Activated CD8-positive, alpha-beta memory T cell treated with anti-CD3 and anti-CD28 coated beads, Interleukin-2, amount 50 U/mL, for 4 hours (primary cell): ENCODE measurements around the gene PKP3.

Source experiments
- DNase-seq: peaks from one replicate; pipeline ENCODE4 v3.0.0-alpha.2; 2020

Gene PKP3

GRCh38 chr11:449889-450808 is 56.1 kb downstream of the PKP3 start, which contains the start of gene PTDSS2:
PTDSS2 (plus strand) TSS chr11:450279; CDS start chr11:450456, 177 bp downstream.
- DNase-seq: peak; percentile 95

GRCh38 chr11:450809-451451 is 56.9 kb downstream of the PKP3 start:
- DNase-seq: peak; percentile 81

- DNase-seq: no peak
Observed at GRCh38 chr11:451738-452137, 57.7 kb downstream of the PKP3 start.

GRCh38 chr11:452203-452744 is 58.3 kb downstream of the PKP3 start:
- no peak for DNase-seq

GRCh38 chr11:452916-453527 is 59.0 kb downstream of the PKP3 start:
- DNase-seq: no peak

- no peak for DNase-seq
Observed at GRCh38 chr11:453564-453963, 59.6 kb downstream of the PKP3 start.

- DNase-seq: no peak
Observed at GRCh38 chr11:454043-454442, 60.0 kb downstream of the PKP3 start.
